GM19452 (cell line): ENCODE measurements around the gene KCNJ6.

ENCODE experiments used
- ATAC-seq: cut with Tn5 transposase; IDR thresholded peaks from one replicate; pipeline ENCODE4 v1.9.1; 2021; ENCODE audit not compliant: unreplicated experiment

KCNJ6 gene

GRCh38 chr21:37907076-37907475, 9.2 kb downstream of the KCNJ6 start:
- ATAC-seq, result no peak

- ATAC-seq, result no peak
These were observed 11.0 kb downstream of the KCNJ6 start for GRCh38 chr21:37905291-37905690.

GRCh38 chr21:37904856-37905255, 11.4 kb downstream of the KCNJ6 start:
- no peak for ATAC-seq

GRCh38 chr21:37903396-37903795, 12.9 kb downstream of the KCNJ6 start:
- ATAC-seq, result no peak

- ATAC-seq, result no peak
These were observed 17.1 kb downstream of the KCNJ6 start for GRCh38 chr21:37899146-37899545.

- no peak for ATAC-seq
These were observed 19.5 kb downstream of the KCNJ6 start for GRCh38 chr21:37896788-37897187.

GRCh38 chr21:37891972-37892371, 24.3 kb downstream of the KCNJ6 start:
- no peak for ATAC-seq

GRCh38 chr21:37888659-37889058, 27.6 kb downstream of the KCNJ6 start:
- no peak for ATAC-seq

GRCh38 chr21:37886726-37887299, 29.4 kb downstream of the KCNJ6 start:
- ATAC-seq, result no peak

GRCh38 chr21:37886120-37886519, 30.1 kb downstream of the KCNJ6 start:
- ATAC-seq, result no peak

GRCh38 chr21:37878946-37879660, 37.2 kb downstream of the KCNJ6 start:
- ATAC-seq, result no peak

- no peak for ATAC-seq
These were observed 38.2 kb downstream of the KCNJ6 start for GRCh38 chr21:37877888-37878684.

GRCh38 chr21:37877171-37877570, 39.1 kb downstream of the KCNJ6 start:
- no peak for ATAC-seq

GRCh38 chr21:37876561-37876960, 39.7 kb downstream of the KCNJ6 start:
- no peak for ATAC-seq

GRCh38 chr21:37874904-37875780, 41.1 kb downstream of the KCNJ6 start:
- no peak for ATAC-seq

GRCh38 chr21:37874481-37874880, 41.8 kb downstream of the KCNJ6 start:
- no peak for ATAC-seq

GRCh38 chr21:37873655-37874054, 42.6 kb downstream of the KCNJ6 start:
- ATAC-seq, result no peak

- no peak for ATAC-seq
These were observed 45.0 kb downstream of the KCNJ6 start for GRCh38 chr21:37871121-37871862.

GRCh38 chr21:37870221-37870620, 46.0 kb downstream of the KCNJ6 start:
- ATAC-seq, result no peak

- ATAC-seq, result no peak
These were observed 46.6 kb downstream of the KCNJ6 start for GRCh38 chr21:37869661-37870060.
